ENCODE data around the gene C2orf42.

DNA sequence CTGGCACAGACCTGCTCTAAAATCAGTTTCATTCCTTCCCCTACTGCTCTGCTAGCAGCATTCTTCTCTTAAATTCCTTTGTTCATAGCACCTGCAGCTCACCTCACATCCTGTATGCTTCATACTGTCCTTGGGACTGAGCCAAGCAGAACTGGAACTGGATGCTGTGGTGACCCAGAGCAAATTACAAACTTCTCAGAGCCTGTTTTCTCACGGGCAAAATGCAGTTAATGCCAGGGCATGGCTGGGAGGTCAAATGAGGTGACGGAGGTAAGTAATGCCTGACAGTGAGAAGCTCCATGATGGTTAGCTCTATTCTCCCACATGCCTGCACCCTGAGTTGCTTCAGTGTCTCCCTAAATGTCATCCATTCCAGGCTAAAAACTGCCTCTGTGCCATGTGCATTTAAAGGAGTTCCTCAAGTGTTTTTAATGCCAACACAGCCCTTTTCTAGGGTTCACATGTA is 29.7 kb downstream of the C2orf42 start:
- TF ChIP-seq, protein P1, sequence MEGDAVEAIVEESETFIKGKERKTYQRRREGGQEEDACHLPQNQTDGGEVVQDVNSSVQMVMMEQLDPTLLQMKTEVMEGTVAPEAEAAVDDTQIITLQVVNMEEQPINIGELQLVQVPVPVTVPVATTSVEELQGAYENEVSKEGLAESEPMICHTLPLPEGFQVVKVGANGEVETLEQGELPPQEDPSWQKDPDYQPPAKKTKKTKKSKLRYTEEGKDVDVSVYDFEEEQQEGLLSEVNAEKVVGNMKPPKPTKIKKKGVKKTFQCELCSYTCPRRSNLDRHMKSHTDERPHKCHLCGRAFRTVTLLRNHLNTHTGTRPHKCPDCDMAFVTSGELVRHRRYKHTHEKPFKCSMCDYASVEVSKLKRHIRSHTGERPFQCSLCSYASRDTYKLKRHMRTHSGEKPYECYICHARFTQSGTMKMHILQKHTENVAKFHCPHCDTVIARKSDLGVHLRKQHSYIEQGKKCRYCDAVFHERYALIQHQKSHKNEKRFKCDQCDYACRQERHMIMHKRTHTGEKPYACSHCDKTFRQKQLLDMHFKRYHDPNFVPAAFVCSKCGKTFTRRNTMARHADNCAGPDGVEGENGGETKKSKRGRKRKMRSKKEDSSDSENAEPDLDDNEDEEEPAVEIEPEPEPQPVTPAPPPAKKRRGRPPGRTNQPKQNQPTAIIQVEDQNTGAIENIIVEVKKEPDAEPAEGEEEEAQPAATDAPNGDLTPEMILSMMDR (IDR thresholded peaks at IDR 0.05 in 4 of 5, conservative IDR thresholded peaks at IDR 0.05 in 1 of 5): no peak
- no peak for TF ChIP-seq POLR2A (IDR thresholded peaks at IDR 0.05)

All from gastrocnemius medialis (tissue), 4 donors.